ENCODE data around the gene DDX5.

The DDX5 gene

GRCh38 chr17:64458756-64459155, 47.3 kb downstream of the DDX5 start:
- H3K27me3 ChIP-seq (replicated peaks; ENCODE audit: control insufficient read depth, insufficient read depth, low read length) = no peaks in the 10 kb centered on the region
- TF ChIP-seq CTCF (IDR thresholded peaks at IDR 0.05; ENCODE audit: insufficient read depth, low read length, poor library complexity, severe bottlenecking) = no peak

GRCh38 chr17:64457156-64457555, 48.9 kb downstream of the DDX5 start:
- no peaks in the 10 kb centered on the region for H3K27me3 ChIP-seq (replicated peaks; ENCODE audit: control insufficient read depth, insufficient read depth, low read length)
- no peak for TF ChIP-seq CTCF (IDR thresholded peaks at IDR 0.05; ENCODE audit: insufficient read depth, low read length, poor library complexity, severe bottlenecking)
- DNase-seq (ENCODE audit: extremely low read depth, insufficient read length) = no peak
- no peak overlapping the region for H3K4me3 ChIP-seq (replicated peaks; ENCODE audit: low read depth, low read length)
- no peaks in the 10 kb centered on the region for H3K36me3 ChIP-seq (ENCODE audit: control insufficient read depth, insufficient read depth, low read length)

More at GRCh38 chr17:64458756-64459155, 47.3 kb downstream of the DDX5 start:
- DNase-seq (ENCODE audit: extremely low read depth, insufficient read length) = no peak
- Histone ChIP-seq H3K4me3 (replicated peaks; ENCODE audit: low read depth, low read length) (no peak overlapping the region), H3K36me3 (ENCODE audit: control insufficient read depth, insufficient read depth, low read length) (no peaks in the 10 kb centered on the region)

DNA sequence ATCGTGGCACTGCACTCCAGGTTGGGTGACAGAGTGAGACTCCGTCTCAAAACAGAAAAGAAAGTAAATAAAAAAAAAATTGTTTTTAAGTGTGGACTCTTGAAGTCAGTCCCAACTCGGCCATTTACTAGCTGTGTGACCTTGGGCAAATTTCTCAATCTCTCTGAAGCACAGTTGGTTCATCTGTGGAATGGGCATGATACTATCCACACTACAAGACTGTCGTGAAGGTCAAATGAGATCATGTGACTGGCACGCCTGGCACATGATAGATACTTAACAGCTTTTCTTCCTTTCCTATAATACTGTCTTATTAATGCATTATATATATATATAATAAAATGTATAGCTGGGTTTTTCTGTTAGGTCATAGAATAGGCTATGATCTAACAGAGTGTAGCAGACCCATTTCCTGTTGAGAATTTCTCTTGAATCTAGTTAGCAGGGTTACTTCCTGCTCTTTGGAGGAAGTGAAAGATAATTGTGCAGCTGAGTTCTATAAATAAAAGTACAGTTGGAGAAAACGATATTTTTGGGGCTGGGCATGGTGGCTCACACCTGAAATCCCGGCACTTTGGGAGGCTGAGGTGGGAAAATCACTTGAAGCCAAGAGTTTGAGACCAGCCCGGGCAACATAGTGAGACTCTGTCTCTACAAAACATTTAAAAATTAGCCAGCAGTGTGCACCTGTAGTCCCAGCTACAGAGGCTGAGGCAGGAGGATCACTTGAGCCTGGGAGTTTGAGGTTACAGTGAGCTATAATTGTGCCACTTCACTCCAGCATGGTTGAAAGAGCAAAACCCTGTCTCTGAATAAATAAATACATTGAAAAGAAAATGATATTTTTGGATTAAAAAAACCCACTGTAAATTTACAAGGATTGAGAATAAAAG, 49.9 kb downstream of the DDX5 start:
- H3K36me3 ChIP-seq (ENCODE audit: control insufficient read depth, insufficient read depth, low read length) = no peaks in the 10 kb centered on the region
- no peak overlapping the region for H3K4me3 ChIP-seq (replicated peaks; ENCODE audit: low read depth, low read length)
- no peak for TF ChIP-seq CTCF (IDR thresholded peaks at IDR 0.05; ENCODE audit: insufficient read depth, low read length, poor library complexity, severe bottlenecking)
- H3K27me3 ChIP-seq (replicated peaks; ENCODE audit: control insufficient read depth, insufficient read depth, low read length) = no peaks in the 10 kb centered on the region
- DNase-seq (ENCODE audit: extremely low read depth, insufficient read length) = peak; percentile 46

DNA sequence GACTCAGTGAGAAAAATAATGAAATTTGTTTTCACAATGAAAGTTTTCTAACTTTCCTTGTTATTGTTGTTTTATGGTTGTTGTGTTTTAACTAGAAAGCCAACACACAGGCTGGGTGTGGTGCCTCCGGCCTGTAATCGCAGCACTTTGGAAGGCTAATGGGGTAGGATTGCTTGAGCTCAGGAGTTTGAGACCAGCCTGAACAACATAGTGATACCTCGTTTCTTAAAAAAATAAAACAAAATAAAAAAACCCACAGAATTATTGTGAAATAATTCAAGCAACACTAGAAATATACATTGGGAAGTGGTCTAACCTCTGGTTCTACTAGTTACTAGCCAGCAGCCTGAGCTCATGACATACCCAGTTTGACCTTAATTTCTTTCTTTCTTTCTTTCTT, 56.5 kb downstream of the DDX5 start:
- no peaks in the 10 kb centered on the region for H3K27me3 ChIP-seq (replicated peaks; ENCODE audit: control insufficient read depth, insufficient read depth, low read length)
- no peak for DNase-seq (ENCODE audit: extremely low read depth, insufficient read length)
- H3K4me3 ChIP-seq (replicated peaks; ENCODE audit: low read depth, low read length) = no peak overlapping the region
- TF ChIP-seq CTCF (IDR thresholded peaks at IDR 0.05; ENCODE audit: insufficient read depth, low read length, poor library complexity, severe bottlenecking) = no peak
- H3K36me3 ChIP-seq (ENCODE audit: control insufficient read depth, insufficient read depth, low read length) = no peaks in the 10 kb centered on the region

- TF ChIP-seq CTCF (IDR thresholded peaks at IDR 0.05; ENCODE audit: insufficient read depth, low read length, poor library complexity, severe bottlenecking) = no peak
- no peaks in the 10 kb centered on the region for H3K27me3 ChIP-seq (replicated peaks; ENCODE audit: control insufficient read depth, insufficient read depth, low read length)
- no peaks in the 10 kb centered on the region for H3K36me3 ChIP-seq (ENCODE audit: control insufficient read depth, insufficient read depth, low read length)
- peak; percentile 44 for DNase-seq (ENCODE audit: extremely low read depth, insufficient read length)
- no peak within 1 kb of the TSS for H3K4me3 ChIP-seq (replicated peaks; ENCODE audit: low read depth, low read length)
Observed at GRCh38 chr17:64448665-64449512, 57.2 kb downstream of the DDX5 start, which contains the start of gene MILR1. Gene MILR1, plus strand, starts transcription at chr17:64449115. Its CDS starts 54 bp downstream, at chr17:64449169.
